Mesothelial cell of epicardium (in vitro differentiated cells): ENCODE measurements around the gene COQ8A. TPM values are rescaled to one million over a fixed set of nuclear protein-coding genes. Genes with fewer than 3 reads are reported as not detected.

ENCODE experiments used
- DNase-seq, 2 experiments: peaks; one replicate each; pipeline ENCODE4 v3.0.0; 2021; ENCODE audit warnings: low spot score in 2 of 2; ENCODE audit not compliant: unreplicated experiment in 2 of 2
- H3K27ac Mint-ChIP-seq: 2 replicates; pipeline ENCODE4 v1.8.0; 2021; ENCODE audit warnings: mixed read lengths
- H3K27me3 Mint-ChIP-seq: 2 replicates; pipeline ENCODE4 v1.8.0; 2021; ENCODE audit warnings: low read depth, mixed read lengths
- H3K36me3 Mint-ChIP-seq: 2 replicates; pipeline ENCODE4 v1.8.0; 2021; ENCODE audit warnings: mixed read lengths
- H3K4me1 Mint-ChIP-seq: 2 replicates; pipeline ENCODE4 v1.8.0; 2021; ENCODE audit warnings: mixed read lengths
- H3K4me3 Mint-ChIP-seq: 2 replicates; pipeline ENCODE4 v1.8.0; 2021; ENCODE audit warnings: mild to moderate bottlenecking, moderate library complexity, mixed read lengths
- H3K9me3 Mint-ChIP-seq: 2 replicates; pipeline ENCODE4 v1.8.0; 2021; ENCODE audit warnings: mixed read lengths
- CTCF ChIP-seq: fragments of 200-600 bp; sonication (generic); IDR thresholded peaks from one replicate; pipeline ENCODE4 v1.5.0; 2021; ENCODE audit warnings: antibody characterized with exemption; ENCODE audit not compliant: unreplicated experiment
- total RNA-seq: library from RNA; stranded (reverse); gene quantifications from 3 replicates; pipeline ENCODE4 v1.2.1, GENCODE V29; 2021

COQ8A gene
- total RNA-seq, 1 donor from 2014 or later: 19.9 TPM

- H3K36me3 Mint-ChIP-seq: no peaks in the 10 kb centered on the region
- H3K4me1 Mint-ChIP-seq: no peaks in the 10 kb centered on the region
- no peaks in the 10 kb centered on the region for H3K27me3 Mint-ChIP-seq
- H3K27ac Mint-ChIP-seq: no peak overlapping the region
- no peak overlapping the region for H3K4me3 Mint-ChIP-seq
- no peaks in the 10 kb centered on the region for H3K9me3 Mint-ChIP-seq
- TF ChIP-seq CTCF: no peak
- DNase-seq: no peak
These were observed 40.0 kb downstream of the COQ8A start for GRCh38 chr1:226980122-226980560.

DNA sequence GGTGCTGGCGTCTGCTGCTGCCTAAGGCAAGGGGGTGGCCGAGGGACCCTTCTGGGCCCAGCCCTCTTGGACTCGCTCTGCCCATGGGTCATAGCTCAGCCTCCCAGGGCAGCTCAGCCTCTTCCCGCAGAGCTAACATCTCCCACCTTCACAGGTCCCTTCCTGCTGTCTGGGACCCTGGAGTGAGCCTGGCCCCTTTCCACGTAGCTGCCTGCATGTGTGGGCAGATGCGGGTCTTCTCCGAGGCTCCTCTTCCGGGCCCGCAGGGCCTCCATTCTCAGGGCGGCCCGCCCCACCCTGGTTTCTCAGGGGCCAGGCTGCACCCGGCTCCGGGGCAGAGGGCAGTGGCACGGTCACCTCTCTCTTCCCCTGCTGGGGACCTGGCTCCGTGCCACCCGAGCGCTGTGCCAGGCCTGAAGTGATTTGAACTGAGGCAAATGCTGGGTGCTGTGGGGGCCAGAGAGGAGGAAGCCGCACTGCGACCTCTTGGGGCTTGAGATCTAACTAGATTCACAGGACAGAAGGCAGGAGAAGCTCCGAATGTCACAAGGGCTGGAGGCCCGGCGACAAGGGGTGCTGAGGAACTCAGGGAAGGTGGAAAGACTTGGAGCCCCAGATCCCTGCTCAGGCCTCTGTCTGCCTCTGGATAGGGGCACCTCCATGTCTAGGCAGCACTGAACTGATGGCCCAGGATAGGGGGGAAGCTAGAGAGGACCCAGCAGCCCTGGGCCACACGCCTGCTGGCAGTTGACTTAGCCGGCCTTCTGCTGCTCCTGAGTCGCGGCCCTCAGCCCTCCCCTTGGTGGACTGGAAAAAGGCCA, 40.7 kb downstream of the COQ8A start:
- Mint-ChIP-seq H3K9me3 (no peaks in the 10 kb centered on the region), H3K4me1 (no peaks in the 10 kb centered on the region), H3K27ac (no peak overlapping the region), H3K36me3 (peaks cover under 1% of the 10 kb centered on the region), H3K27me3 (no peaks in the 10 kb centered on the region), H3K4me3 (no peak overlapping the region)
- no peak for TF ChIP-seq CTCF
- no peak for DNase-seq

GRCh38 chr1:226981386-226981817, 41.3 kb downstream of the COQ8A start:
- H3K36me3 Mint-ChIP-seq: peaks cover 7% of the 10 kb centered on the region
- no peaks in the 10 kb centered on the region for H3K9me3 Mint-ChIP-seq
- no peak for DNase-seq
- H3K27ac Mint-ChIP-seq: no peak overlapping the region
- no peak for TF ChIP-seq CTCF
- H3K27me3 Mint-ChIP-seq: no peaks in the 10 kb centered on the region
- H3K4me3 Mint-ChIP-seq: no peak overlapping the region
- no peaks in the 10 kb centered on the region for H3K4me1 Mint-ChIP-seq

DNA sequence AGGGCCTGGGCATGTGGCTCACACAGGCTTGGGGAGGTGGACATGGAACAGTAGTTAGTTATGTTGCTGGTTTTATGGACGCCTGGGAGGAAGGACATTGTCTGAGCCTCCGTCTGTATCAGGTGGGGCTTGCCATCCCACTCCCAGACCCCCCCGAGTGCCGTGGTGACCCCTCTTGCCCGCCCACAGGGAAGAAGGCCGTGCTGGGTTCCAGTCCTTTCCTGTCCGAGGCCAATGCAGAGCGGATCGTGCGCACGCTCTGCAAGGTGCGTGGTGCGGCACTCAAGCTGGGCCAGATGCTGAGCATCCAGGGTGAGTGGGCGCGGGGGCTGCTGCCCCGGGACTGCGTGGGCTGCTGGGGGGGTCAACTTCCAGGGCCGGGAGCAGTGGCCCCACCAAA, 41.7 kb downstream of the COQ8A start:
- Mint-ChIP-seq H3K36me3 (peaks cover 11% of the 10 kb centered on the region), H3K9me3 (no peaks in the 10 kb centered on the region), H3K27me3 (no peaks in the 10 kb centered on the region), H3K4me3 (no peak overlapping the region), H3K4me1 (no peaks in the 10 kb centered on the region), H3K27ac (no peak overlapping the region)
- DNase-seq: no peak
- no peak for TF ChIP-seq CTCF

DNA sequence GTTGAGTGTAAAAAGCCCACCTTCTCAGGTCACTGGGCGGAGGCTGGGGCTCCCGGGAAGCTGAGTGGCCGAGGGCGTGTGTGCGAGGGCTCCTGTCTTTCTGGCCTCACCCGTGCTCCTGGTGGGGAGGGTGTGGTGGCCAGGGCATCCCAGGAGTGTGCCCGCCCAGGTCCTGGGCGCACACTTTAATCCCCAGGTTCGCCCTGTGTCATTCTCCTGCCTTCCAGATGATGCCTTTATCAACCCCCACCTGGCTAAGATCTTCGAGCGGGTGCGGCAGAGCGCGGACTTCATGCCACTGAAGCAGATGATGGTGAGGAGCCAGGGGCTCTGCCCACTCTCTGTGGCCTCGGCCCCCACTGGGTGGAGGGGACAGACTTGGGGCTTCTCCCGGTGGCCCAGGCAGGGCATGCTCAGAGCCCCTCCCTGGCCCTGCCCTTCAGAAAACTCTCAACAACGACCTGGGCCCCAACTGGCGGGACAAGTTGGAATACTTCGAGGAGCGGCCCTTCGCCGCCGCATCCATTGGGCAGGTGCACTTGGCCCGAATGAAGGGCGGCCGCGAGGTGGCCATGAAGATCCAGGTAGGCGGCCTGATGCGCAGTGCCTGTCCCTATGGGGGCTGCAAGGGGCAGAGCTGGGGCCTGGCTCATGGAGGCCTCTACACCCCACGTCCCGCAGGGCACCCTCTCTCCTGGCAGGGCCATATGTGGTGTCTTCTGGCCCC, 42.5 kb downstream of the COQ8A start:
- Mint-ChIP-seq H3K27ac (no peak overlapping the region), H3K4me3 (no peak overlapping the region), H3K4me1 (no peaks in the 10 kb centered on the region), H3K27me3 (no peaks in the 10 kb centered on the region), H3K9me3 (no peaks in the 10 kb centered on the region), H3K36me3 (peaks cover 15% of the 10 kb centered on the region)
- no peak for DNase-seq
- TF ChIP-seq CTCF: no peak
